NK-92 (cell line): Measurements from ENCODE around the gene SLC40A1.

ENCODE experiments used
- DNase-seq: peaks from one replicate; lab custom pipeline; 2025; ENCODE audit not compliant: unreplicated experiment; lab: John Stamatoyannopoulos, UW

The SLC40A1 gene

GRCh38 chr2:189542145-189542882 is 38.3 kb downstream of the SLC40A1 start:
- no peak for DNase-seq

GRCh38 chr2:189541591-189541990 is 39.0 kb downstream of the SLC40A1 start:
- DNase-seq = no peak

GRCh38 chr2:189540551-189540950 is 40.0 kb downstream of the SLC40A1 start:
- DNase-seq = no peak

- no peak for DNase-seq
Measured at GRCh38 chr2:189538402-189538801, 42.2 kb downstream of the SLC40A1 start.

GRCh38 chr2:189536830-189537229 is 43.8 kb downstream of the SLC40A1 start:
- DNase-seq = no peak

- no peak for DNase-seq
Measured at GRCh38 chr2:189534854-189535832, 45.4 kb downstream of the SLC40A1 start.

GRCh38 chr2:189533288-189534035 is 47.1 kb downstream of the SLC40A1 start:
- DNase-seq = no peak

GRCh38 chr2:189530965-189531637 is 49.5 kb downstream of the SLC40A1 start:
- no peak for DNase-seq

- DNase-seq = no peak
Measured at GRCh38 chr2:189528617-189529016, 52.0 kb downstream of the SLC40A1 start.

GRCh38 chr2:189527812-189528592 is 52.6 kb downstream of the SLC40A1 start:
- DNase-seq = no peak

- DNase-seq = no peak
Measured at GRCh38 chr2:189527041-189527750, 53.4 kb downstream of the SLC40A1 start.

GRCh38 chr2:189526241-189526640 is 54.3 kb downstream of the SLC40A1 start:
- no peak for DNase-seq

GRCh38 chr2:189524746-189525145 is 55.8 kb downstream of the SLC40A1 start:
- no peak for DNase-seq

GRCh38 chr2:189522435-189523151 is 58.0 kb downstream of the SLC40A1 start:
- no peak for DNase-seq

- DNase-seq = no peak
Measured at GRCh38 chr2:189521699-189522434, 58.7 kb downstream of the SLC40A1 start.

GRCh38 chr2:189519631-189520387 is 60.8 kb downstream of the SLC40A1 start:
- no peak for DNase-seq

- DNase-seq = no peak
Measured at GRCh38 chr2:189517847-189518535, 62.6 kb downstream of the SLC40A1 start.
